ENCODE data around the gene SLIT1.

DNA sequence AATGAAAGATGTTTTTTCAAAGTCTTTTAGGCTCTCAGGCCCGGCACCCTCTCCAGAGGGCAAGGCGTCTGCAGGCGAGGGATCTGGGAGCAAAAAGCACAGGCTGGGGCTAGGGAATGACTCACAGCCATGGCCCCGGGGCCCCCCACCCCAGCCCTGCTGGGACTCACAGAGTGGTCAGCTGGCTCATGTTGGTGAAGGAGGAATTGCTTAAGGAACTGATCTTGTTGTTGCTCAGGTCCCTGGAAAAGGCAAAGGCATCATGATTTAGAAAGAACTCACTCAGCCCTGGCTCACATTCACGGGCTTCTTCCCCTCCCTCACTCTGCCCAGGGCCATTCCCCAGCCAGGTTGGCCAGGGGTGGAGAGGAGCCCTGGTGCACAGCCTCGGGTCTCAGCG, 151.5 kb downstream of the SLIT1 start:
- TF ChIP-seq FOXM1 (IDR thresholded peaks at IDR 0.05; ENCODE audit: borderline replicate concordance) (no peak), SP1 (IDR thresholded peaks at IDR 0.05) (no peak), HDGF (IDR thresholded peaks at IDR 0.05; ENCODE audit: borderline replicate concordance) (no peak), ELF4 (IDR thresholded peaks at IDR 0.05) (no peak), TARDBP (IDR thresholded peaks at IDR 0.05) (no peak), CTBP1 (IDR thresholded peaks at IDR 0.05; ENCODE audit: borderline replicate concordance) (no peak), NFRKB (IDR thresholded peaks at IDR 0.05) (no peak), BHLHE40 (IDR thresholded peaks at IDR 0.05; ENCODE audit: borderline replicate concordance) (no peak), SUZ12 (IDR thresholded peaks at IDR 0.05) (no peak), FOXK2 (IDR thresholded peaks at IDR 0.05) (no peak)
- TF ChIP-seq, protein P1, sequence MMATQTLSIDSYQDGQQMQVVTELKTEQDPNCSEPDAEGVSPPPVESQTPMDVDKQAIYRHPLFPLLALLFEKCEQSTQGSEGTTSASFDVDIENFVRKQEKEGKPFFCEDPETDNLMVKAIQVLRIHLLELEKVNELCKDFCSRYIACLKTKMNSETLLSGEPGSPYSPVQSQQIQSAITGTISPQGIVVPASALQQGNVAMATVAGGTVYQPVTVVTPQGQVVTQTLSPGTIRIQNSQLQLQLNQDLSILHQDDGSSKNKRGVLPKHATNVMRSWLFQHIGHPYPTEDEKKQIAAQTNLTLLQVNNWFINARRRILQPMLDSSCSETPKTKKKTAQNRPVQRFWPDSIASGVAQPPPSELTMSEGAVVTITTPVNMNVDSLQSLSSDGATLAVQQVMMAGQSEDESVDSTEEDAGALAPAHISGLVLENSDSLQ (IDR thresholded peaks at IDR 0.05) = no peak
